Smooth muscle cell (in vitro differentiated cells): Measurements from ENCODE around the gene COL25A1. TPM values are rescaled to one million over a fixed set of nuclear protein-coding genes. Genes with fewer than 3 reads are reported as not detected.

Source experiments
- DNase-seq: peaks from one replicate; lab custom pipeline; 2025; ENCODE audit not compliant: unreplicated experiment; lab: John Stamatoyannopoulos, UW
- H2AFZ ChIP-seq: fragments of 200-600 bp; sonication (generic); 2 replicates; pipeline ENCODE4 v1.6.0; 2016; ENCODE audit warnings: antibody characterized with exemption, low read depth, mild to moderate bottlenecking
- H3F3A ChIP-seq: fragments of 200-600 bp; sonication (generic); 2 replicates; pipeline ENCODE4 v1.6.0; 2017; ENCODE audit warnings: antibody characterized with exemption, low read depth
- H3K27ac ChIP-seq: fragments of 200-600 bp; sonication (generic); 2 replicates; pipeline ENCODE4 v1.5.1; 2016; ENCODE audit warnings: low read depth, mild to moderate bottlenecking
- H3K27me3 ChIP-seq: fragments of 200-600 bp; sonication (generic); 2 replicates; pipeline ENCODE4 v1.6.1; 2016; ENCODE audit warnings: low read depth, mild to moderate bottlenecking
- H3K36me3 ChIP-seq: fragments of 200-600 bp; sonication (generic); 2 replicates; pipeline ENCODE4 v1.5.1; 2016; ENCODE audit warnings: low read depth
- H3K4me1 ChIP-seq: fragments of 200-600 bp; sonication (generic); 2 replicates; pipeline ENCODE4 v1.5.1; 2016; ENCODE audit warnings: low read depth
- H3K4me2 ChIP-seq: fragments of 200-600 bp; sonication (generic); 2 replicates; pipeline ENCODE4 v1.6.0; 2016; ENCODE audit warnings: mild to moderate bottlenecking
- H3K4me3 ChIP-seq: fragments of 200-600 bp; sonication (generic); 2 replicates; pipeline ENCODE4 v1.5.1; 2016; ENCODE audit warnings: mild to moderate bottlenecking
- H3K79me2 ChIP-seq: fragments of 200-600 bp; sonication (generic); 2 replicates; pipeline ENCODE4 v1.6.0; 2016; ENCODE audit warnings: low read depth, mild to moderate bottlenecking
- H3K9ac ChIP-seq: fragments of 200-600 bp; sonication (generic); 2 replicates; pipeline ENCODE4 v1.6.0; 2016; ENCODE audit warnings: low read depth
- H3K9me3 ChIP-seq: fragments of 200-600 bp; sonication (generic); replicated peaks from 2 replicates; pipeline ENCODE4 v1.5.1; 2016; ENCODE audit warnings: low read depth
- H4K20me1 ChIP-seq: fragments of 200-600 bp; sonication (generic); 2 replicates; pipeline ENCODE4 v1.6.0; 2016; ENCODE audit warnings: low read depth
- WGBS: methylation state at CpG from one replicate; pipeline ENCODE4 v1.1.7; 2016; ENCODE audit warnings: low lambda C conversion rate; 5-methylcytosine and 5-hydroxymethylcytosine counted together
- polyA plus RNA-seq: library from polyadenylated mRNA; unstranded; fragments of >200 nt; fragmentation: Nextera tagmentation; extraction: Ambion mirVana; gene quantifications from 2 replicates; pipeline ENCODE4 v1.2.1, GENCODE V29; 2016
- total RNA-seq: library from RNA; depleted of rRNA; stranded (reverse); fragments of >200 nt; gene quantifications from 2 replicates; pipeline ENCODE4 v1.2.3, GENCODE V29; 2014
- TF ChIP-seq, protein P1 (sequence below): fragments of 200-600 bp; sonication (generic); IDR thresholded peaks from 2 replicates; pipeline ENCODE4 v1.5.1; 2017; ENCODE audit warnings: borderline replicate concordance, mild to moderate bottlenecking, antibody characterized with exemption; ENCODE audit not compliant: insufficient read depth, poor library complexity, severe bottlenecking

Gene COL25A1
- total and polyA plus RNA-seq, 2 experiments from 2014 or later = 2.9 to 4.7 TPM

DNA sequence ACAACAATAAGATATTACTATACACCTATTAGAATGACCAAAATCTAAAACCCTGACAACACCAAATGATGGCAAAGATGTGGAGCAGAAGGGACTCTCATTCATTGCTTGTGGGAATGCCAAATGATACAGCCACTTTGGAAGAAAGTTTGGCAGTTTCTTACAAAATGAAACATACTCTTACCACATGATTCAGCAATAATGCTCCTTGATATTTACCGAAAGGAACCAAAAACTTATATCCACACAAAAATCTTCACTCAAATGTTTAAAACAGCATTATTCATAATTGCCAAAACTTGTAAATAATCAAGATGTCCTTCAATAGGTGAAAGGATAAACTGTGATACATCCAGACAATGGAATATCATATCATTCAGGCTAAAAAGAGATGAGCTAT lies 180.9 kb downstream of the COL25A1 start:
- Histone ChIP-seq H3F3A (no peaks in the 10 kb centered on the region), H3K79me2 (no peaks in the 10 kb centered on the region), H3K27me3 (no peaks in the 10 kb centered on the region), H3K9ac (no peak overlapping the region), H3K36me3 (no peaks in the 10 kb centered on the region), H4K20me1 (no peaks in the 10 kb centered on the region), H2AFZ (no peak overlapping the region), H3K4me2 (no peak overlapping the region), H3K4me1 (no peaks in the 10 kb centered on the region), H3K27ac (no peak overlapping the region), H3K9me3 (no peaks in the 10 kb centered on the region), H3K4me3 (no peak overlapping the region)
- TF ChIP-seq, protein P1, sequence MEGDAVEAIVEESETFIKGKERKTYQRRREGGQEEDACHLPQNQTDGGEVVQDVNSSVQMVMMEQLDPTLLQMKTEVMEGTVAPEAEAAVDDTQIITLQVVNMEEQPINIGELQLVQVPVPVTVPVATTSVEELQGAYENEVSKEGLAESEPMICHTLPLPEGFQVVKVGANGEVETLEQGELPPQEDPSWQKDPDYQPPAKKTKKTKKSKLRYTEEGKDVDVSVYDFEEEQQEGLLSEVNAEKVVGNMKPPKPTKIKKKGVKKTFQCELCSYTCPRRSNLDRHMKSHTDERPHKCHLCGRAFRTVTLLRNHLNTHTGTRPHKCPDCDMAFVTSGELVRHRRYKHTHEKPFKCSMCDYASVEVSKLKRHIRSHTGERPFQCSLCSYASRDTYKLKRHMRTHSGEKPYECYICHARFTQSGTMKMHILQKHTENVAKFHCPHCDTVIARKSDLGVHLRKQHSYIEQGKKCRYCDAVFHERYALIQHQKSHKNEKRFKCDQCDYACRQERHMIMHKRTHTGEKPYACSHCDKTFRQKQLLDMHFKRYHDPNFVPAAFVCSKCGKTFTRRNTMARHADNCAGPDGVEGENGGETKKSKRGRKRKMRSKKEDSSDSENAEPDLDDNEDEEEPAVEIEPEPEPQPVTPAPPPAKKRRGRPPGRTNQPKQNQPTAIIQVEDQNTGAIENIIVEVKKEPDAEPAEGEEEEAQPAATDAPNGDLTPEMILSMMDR = no peak
- 100% methylated on average over 1 of the region's 1 CpG for WGBS
- DNase-seq = no peak

DNA sequence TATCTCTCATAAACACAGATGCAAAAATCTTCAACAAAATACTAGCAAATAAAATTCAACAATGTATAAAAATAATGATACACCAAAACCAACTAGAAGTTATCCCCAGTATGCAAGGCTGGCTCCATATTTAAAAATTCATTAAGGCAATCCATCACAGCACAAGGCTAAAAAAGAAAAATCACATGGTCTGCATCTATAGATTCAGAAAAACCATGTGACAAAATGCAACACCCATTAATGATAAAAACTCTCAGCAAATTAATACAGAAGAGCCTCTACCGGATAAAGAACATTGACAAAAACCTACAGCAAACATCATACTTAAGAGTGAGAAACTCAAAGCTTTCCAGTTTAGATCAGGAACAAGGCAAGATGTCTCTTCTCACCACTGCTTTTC lies 182.6 kb downstream of the COL25A1 start:
- Histone ChIP-seq H3K27ac (no peak overlapping the region), H3K9me3 (no peaks in the 10 kb centered on the region), H4K20me1 (no peaks in the 10 kb centered on the region), H3F3A (no peaks in the 10 kb centered on the region), H3K4me3 (no peak overlapping the region), H2AFZ (no peak overlapping the region), H3K9ac (no peak overlapping the region), H3K4me2 (no peak overlapping the region), H3K4me1 (no peaks in the 10 kb centered on the region), H3K79me2 (no peaks in the 10 kb centered on the region), H3K36me3 (no peaks in the 10 kb centered on the region), H3K27me3 (no peaks in the 10 kb centered on the region)
- TF ChIP-seq, protein P1 = no peak
- no peak for DNase-seq
- 97% methylated on average over 1 of the region's 1 CpG for WGBS

DNA sequence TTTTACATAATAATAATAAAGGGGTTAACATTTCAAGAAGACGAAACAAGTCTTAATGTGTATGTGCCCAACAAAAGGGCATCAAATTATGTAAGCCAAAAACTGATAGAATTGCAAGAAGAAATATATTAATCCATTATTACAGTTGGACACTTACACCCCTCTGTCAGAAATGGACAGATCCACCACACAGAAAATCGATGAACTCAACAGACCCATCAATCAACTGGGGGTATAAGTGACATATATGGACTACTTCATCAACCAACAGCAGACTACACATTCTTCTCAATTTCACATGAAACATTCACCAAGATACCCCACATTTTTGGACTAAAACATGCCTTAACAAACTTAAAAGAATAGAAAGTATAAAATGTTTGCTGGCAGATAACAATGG lies 183.8 kb downstream of the COL25A1 start:
- H4K20me1 ChIP-seq = no peaks in the 10 kb centered on the region
- H3K9me3 ChIP-seq = no peaks in the 10 kb centered on the region
- H3K4me2 ChIP-seq = no peak overlapping the region
- WGBS = 97% methylated on average over 2 of the region's 2 CpGs
- H3K4me3 ChIP-seq = no peak overlapping the region
- DNase-seq = no peak
- no peaks in the 10 kb centered on the region for H3F3A ChIP-seq
- H3K36me3 ChIP-seq = no peaks in the 10 kb centered on the region
- H3K9ac ChIP-seq = no peak overlapping the region
- H3K27ac ChIP-seq = no peak overlapping the region
- H2AFZ ChIP-seq = no peak overlapping the region
- H3K27me3 ChIP-seq = no peaks in the 10 kb centered on the region
- TF ChIP-seq, protein P1 = no peak
- H3K79me2 ChIP-seq = no peaks in the 10 kb centered on the region
- no peaks in the 10 kb centered on the region for H3K4me1 ChIP-seq

DNA sequence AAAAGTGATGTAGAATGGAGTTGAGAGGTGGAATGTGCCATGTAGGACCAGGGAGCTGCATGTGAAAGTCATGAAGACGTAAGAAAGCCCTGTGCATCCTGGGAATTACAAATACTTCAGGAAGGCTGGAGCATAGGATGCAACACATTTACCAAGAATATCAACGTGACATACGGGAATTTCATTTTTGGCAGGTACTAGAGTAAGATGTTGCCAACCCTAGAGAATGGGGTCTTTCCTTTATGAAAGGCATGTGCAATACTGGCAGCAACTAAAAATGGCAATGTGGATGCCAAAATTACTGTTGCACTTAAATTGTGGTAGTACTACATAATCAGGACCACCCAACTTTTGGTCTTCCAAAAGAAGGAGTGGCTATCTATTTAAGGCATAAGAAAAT lies 188.0 kb downstream of the COL25A1 start:
- Histone ChIP-seq H3K79me2 (no peaks in the 10 kb centered on the region), H3K9ac (no peak overlapping the region), H3K4me2 (no peak overlapping the region), H3K4me1 (no peaks in the 10 kb centered on the region), H3K4me3 (no peak overlapping the region), H3K27ac (no peak overlapping the region), H2AFZ (no peak overlapping the region), H3K36me3 (no peaks in the 10 kb centered on the region), H3K27me3 (no peaks in the 10 kb centered on the region), H3K9me3 (no peaks in the 10 kb centered on the region), H4K20me1 (no peaks in the 10 kb centered on the region), H3F3A (no peaks in the 10 kb centered on the region)
- WGBS = 98% methylated on average over 3 of the region's 3 CpGs
- no peak for DNase-seq
- TF ChIP-seq, protein P1 = no peak
